ENCODE measurements around the gene DGKH. TPM values are rescaled to one million over a fixed set of nuclear protein-coding genes. Genes with fewer than 3 reads are reported as not detected.
"Not testable (repeated sequence)": the region's sequence is repeated elsewhere in the genome, so short reads cannot be mapped to it uniquely, and the experiment has no call there.

The DGKH gene
- total RNA-seq, 4 donors from 2014 or later, result 15.0 to 20.8 (median 17.1) TPM

GRCh38 chr13:42219876-42220275 is 171.4 kb downstream of the DGKH start:
- no peak for DNase-seq (ENCODE audit: extremely low spot score)
- Histone ChIP-seq H3K27ac (replicated peaks in 1 of 4) (no peak overlapping the region), H3K4me3 (no peak overlapping the region), H3K9me3 (no peaks in the 10 kb centered on the region), H3K36me3 (peaks cover 10 to 75% (median 36%) of the 10 kb centered on the region in 4 donors), H3K27me3 (no peaks in the 10 kb centered on the region), H3K4me1 (no peaks in the 10 kb centered on the region)
- TF ChIP-seq POLR2A (IDR thresholded peaks at IDR 0.05; ENCODE audit: low read depth) (no peak), CTCF (IDR thresholded peaks at IDR 0.05) (no peak), POLR2AphosphoS5 (IDR thresholded peaks at IDR 0.05) (no peak), EP300 (IDR thresholded peaks at IDR 0.05) (no peak)
- 94% methylated on average over 1 of the region's 1 CpG for WGBS
- intact Hi-C loops (cut with DNase I), result no loop called here

GRCh38 chr13:42221121-42221765 is 172.8 kb downstream of the DGKH start:
- Histone ChIP-seq H3K9me3 (no peaks in the 10 kb centered on the region), H3K4me1 (no peaks in the 10 kb centered on the region), H3K36me3 (peaks cover 10 to 71% (median 35%) of the 10 kb centered on the region in 4 donors), H3K4me3 (no peak overlapping the region), H3K27me3 (no peaks in the 10 kb centered on the region), H3K27ac (replicated peaks in 1 of 4) (no peak overlapping the region)
- 78% methylated on average over 4 of the region's 4 CpGs for WGBS
- intact Hi-C loops (cut with DNase I), result no loop called here
- TF ChIP-seq POLR2AphosphoS5 (IDR thresholded peaks at IDR 0.05) (no peak), POLR2A (IDR thresholded peaks at IDR 0.05; ENCODE audit: low read depth) (no peak), EP300 (IDR thresholded peaks at IDR 0.05) (no peak), CTCF (IDR thresholded peaks at IDR 0.05) (no peak)
- no peak for DNase-seq (ENCODE audit: extremely low spot score)

- Histone ChIP-seq H3K27ac (replicated peaks in 1 of 4) (no peak overlapping the region), H3K4me3 (no peak overlapping the region), H3K27me3 (no peaks in the 10 kb centered on the region), H3K36me3 (peaks cover 10 to 63% (median 34%) of the 10 kb centered on the region in 4 donors), H3K9me3 (no peaks in the 10 kb centered on the region), H3K4me1 (no peaks in the 10 kb centered on the region)
- no peak for TF ChIP-seq CTCF (IDR thresholded peaks at IDR 0.05)
- no peak for TF ChIP-seq EP300 (IDR thresholded peaks at IDR 0.05)
- TF ChIP-seq POLR2A (IDR thresholded peaks at IDR 0.05; ENCODE audit: low read depth), result no peak
- TF ChIP-seq POLR2AphosphoS5 (IDR thresholded peaks at IDR 0.05), result no peak
- no peak for DNase-seq (ENCODE audit: extremely low spot score)
- 93% methylated on average over 4 of the region's 4 CpGs for WGBS
- intact Hi-C loops (cut with DNase I), result no loop called here
These were observed 175.2 kb downstream of the DGKH start for GRCh38 chr13:42223681-42224080.

GRCh38 chr13:42225051-42225450 is 176.6 kb downstream of the DGKH start:
- peaks cover 6 to 63% (median 38%) of the 10 kb centered on the region in 4 donors for H3K36me3 ChIP-seq
- no peaks in the 10 kb centered on the region for H3K4me1 ChIP-seq
- 97% methylated on average over 2 of the region's 2 CpGs for WGBS
- no peak overlapping the region for H3K27ac ChIP-seq (replicated peaks in 1 of 4)
- no peak for DNase-seq (ENCODE audit: extremely low spot score)
- intact Hi-C loops (cut with DNase I), result no loop called here
- H3K27me3 ChIP-seq, result no peaks in the 10 kb centered on the region
- H3K9me3 ChIP-seq, result no peaks in the 10 kb centered on the region
- no peak for TF ChIP-seq CTCF (IDR thresholded peaks at IDR 0.05)
- TF ChIP-seq EP300 (IDR thresholded peaks at IDR 0.05), result no peak
- no peak for TF ChIP-seq POLR2A (IDR thresholded peaks at IDR 0.05; ENCODE audit: low read depth)
- no peak for TF ChIP-seq POLR2AphosphoS5 (IDR thresholded peaks at IDR 0.05)
- H3K4me3 ChIP-seq, result no peak overlapping the region

GRCh38 chr13:42226759-42227158 is 178.3 kb downstream of the DGKH start:
- H3K27ac ChIP-seq (replicated peaks in 1 of 4); intact Hi-C loops (cut with DNase I); H3K4me3 ChIP-seq; H3K9me3 ChIP-seq; H3K27me3 ChIP-seq; H3K4me1 ChIP-seq; DNase-seq (ENCODE audit: extremely low spot score): not testable (repeated sequence)
- H3K36me3 ChIP-seq, result peaks cover 6 to 50% (median 23%) of the 10 kb centered on the region in 4 donors
- 93% methylated on average over 5 of the region's 5 CpGs for WGBS

Data from esophagus muscularis mucosa (tissue), 4 donors.